ENCODE measurements around the gene GABRD.
"Not testable (repeated sequence)": the region's sequence is repeated elsewhere in the genome, so short reads cannot be mapped to it uniquely, and the experiment has no call there.

Gene GABRD

DNA sequence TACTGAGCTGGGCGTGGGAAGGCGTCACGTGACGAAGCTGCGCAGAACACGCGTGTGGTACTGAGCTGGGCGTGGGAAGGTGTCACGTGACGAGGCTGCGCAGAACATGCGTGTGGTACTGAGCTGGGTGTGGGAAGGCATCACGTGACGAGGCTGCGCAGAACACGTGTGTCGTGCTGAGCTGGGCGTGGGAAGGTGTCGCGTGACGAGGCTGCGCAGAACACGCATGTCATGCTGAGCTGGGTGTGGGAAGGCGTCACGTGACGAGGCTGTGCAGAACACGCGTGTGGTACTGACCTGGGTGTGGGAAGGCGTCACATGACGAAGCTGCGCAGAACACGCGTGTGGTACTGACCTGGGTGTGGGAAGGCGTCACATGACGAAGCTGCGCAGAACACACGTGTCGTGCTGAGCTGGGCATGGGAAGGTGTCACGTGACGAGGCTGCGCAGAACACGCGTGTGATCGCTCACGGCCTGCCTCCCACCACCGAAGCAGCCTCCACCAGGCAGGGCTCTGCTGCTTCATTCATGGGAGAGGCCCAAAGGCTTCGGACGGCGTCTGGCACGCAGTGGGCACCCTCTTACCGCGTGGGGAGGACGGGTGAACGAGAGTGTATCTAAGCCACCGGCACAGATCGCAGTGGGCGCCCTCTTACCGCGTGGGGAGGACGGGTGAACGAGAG is 39.5 kb upstream of the GABRD start:
- TF ChIP-seq, protein P1, sequence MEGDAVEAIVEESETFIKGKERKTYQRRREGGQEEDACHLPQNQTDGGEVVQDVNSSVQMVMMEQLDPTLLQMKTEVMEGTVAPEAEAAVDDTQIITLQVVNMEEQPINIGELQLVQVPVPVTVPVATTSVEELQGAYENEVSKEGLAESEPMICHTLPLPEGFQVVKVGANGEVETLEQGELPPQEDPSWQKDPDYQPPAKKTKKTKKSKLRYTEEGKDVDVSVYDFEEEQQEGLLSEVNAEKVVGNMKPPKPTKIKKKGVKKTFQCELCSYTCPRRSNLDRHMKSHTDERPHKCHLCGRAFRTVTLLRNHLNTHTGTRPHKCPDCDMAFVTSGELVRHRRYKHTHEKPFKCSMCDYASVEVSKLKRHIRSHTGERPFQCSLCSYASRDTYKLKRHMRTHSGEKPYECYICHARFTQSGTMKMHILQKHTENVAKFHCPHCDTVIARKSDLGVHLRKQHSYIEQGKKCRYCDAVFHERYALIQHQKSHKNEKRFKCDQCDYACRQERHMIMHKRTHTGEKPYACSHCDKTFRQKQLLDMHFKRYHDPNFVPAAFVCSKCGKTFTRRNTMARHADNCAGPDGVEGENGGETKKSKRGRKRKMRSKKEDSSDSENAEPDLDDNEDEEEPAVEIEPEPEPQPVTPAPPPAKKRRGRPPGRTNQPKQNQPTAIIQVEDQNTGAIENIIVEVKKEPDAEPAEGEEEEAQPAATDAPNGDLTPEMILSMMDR (IDR thresholded peaks at IDR 0.05; ENCODE audit: borderline replicate concordance, control extremely low read depth, extremely low read depth, insufficient read depth, missing control alignments): no peak
- DNase-seq (ENCODE audit: low spot score): no peak
- in situ Hi-C loops (cut with MboI; ENCODE audit: low sequenced_read_pairs, unreplicated experiment): no loop called here

DNA sequence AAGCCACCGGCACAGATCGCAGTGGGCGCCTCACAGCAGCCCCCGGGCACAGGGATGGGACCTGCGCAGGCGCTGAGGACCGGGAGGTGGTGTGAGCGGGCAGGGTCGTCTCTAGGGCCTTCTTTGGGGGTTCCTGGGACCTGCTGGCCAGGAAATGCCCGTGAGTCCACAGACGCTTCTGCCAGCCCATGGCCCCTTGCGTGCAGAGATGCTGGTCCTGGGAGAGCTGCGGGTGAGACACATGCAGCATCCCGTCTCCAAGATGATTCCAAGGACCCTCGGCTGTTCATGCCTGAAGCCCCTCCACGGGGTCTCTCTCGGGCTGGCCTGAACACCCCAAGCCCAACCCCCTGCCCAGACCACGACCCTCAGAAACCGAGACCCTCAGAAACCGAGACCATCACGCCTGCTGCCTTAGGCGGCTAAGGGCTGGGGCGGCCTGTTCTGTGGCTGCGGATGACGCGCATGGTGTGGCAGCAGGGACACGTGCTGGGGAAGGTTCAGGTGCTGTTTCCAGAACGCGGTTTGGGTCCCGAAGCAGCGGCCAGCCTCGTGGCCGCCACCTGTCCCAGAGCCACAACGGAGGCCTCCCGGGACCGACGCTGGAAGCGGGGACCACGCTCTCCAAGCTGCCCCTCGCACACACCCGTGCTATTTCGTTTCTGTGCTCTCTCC is 38.5 kb upstream of the GABRD start:
- TF ChIP-seq, protein P1 (IDR thresholded peaks at IDR 0.05; ENCODE audit: borderline replicate concordance, control extremely low read depth, extremely low read depth, insufficient read depth, missing control alignments): no peak
- no peak for DNase-seq (ENCODE audit: low spot score)
- in situ Hi-C loops (cut with MboI; ENCODE audit: low sequenced_read_pairs, unreplicated experiment): no loop called here

DNA sequence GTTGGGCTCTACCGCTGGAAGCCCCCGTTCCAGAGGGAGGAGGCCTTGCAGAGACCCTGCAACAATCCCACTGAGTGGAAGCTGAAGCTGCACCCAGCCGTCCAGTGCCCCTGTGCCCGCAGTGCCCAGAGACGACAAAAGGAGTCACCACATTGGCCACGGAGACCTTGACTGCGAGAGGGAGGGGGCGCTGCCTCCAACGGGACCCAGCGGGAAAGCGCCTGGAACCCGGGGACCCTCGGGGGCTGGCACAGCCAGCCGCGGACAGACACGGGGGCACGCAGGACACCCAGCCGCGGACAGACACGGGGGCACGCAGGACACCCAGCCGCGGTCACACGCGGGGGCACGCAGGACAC is 38.0 kb upstream of the GABRD start:
- in situ Hi-C loops (cut with MboI; ENCODE audit: low sequenced_read_pairs, unreplicated experiment): no loop called here
- DNase-seq (ENCODE audit: low spot score): no peak
- TF ChIP-seq, protein P1 (IDR thresholded peaks at IDR 0.05; ENCODE audit: borderline replicate concordance, control extremely low read depth, extremely low read depth, insufficient read depth, missing control alignments): no peak

DNA sequence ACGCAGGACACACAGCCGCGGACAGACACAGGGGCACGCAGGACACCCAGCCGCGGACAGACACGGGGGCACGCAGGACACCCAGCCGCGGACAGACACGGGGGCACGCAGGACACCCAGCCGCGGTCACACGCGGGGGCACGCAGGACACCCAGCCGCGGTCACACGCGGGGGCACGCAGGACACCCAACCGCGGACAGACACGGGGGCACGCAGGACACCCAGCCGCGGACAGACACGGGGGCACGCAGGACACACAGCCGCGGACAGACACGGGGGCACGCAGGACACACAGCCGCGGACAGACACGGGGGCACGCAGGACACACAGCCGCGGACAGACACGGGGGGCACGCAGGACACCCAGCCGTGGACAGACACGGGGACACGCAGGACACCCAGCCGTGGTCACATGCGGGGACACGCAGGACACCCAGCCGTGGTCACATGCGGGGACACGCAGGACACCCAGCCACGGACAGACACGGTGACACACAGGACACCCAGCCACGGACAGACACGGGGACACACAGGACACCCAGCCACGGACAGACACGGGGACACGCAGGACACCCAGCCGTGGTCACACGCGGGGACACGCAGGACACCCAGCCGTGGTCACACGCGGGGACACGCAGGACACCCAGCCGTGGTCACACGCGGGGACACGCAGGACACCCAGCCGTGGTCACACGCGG is 37.4 kb upstream of the GABRD start:
- DNase-seq (ENCODE audit: low spot score); in situ Hi-C loops (cut with MboI; ENCODE audit: low sequenced_read_pairs, unreplicated experiment): not testable (repeated sequence)

DNA sequence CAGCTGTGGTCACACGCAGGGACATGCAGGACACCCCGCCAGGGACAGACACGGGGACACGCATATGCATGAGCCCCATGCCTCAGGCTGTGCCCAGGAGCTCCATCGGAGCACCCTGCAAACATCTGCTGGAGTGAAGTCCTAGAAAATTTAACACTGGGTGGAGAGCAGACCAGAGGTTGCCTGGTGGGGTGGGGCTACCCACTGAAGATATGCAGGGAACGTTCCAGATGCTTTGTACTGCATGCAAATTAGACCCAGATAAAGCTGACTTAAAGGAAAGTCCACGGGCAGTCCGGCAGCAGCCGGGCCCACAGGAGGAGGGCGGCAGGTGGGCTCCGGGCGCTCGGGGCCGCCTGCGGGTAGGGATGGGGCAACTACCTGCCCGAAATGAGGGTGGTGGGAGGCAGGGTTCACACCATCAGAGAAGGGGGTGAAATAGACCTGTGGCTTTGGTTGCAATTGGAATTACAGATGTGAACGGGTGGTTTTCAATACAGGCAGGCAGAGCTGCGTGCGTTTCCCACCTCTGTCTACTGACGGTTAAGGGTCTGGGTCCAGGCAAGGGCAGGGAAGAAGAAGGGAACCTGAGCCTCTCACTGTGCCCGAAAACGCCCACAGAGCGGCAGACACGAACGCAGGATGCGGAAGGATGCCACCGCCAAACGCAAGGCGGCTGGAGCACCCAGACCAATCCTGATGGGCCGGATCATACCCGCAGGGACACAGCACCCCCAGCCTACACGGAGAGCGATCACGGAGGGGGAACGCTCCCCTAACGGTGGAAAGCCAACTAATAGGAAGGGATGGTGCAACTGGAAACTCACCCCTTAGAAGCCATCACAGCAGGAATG is 36.5 kb upstream of the GABRD start:
- DNase-seq (ENCODE audit: low spot score): no peak
- in situ Hi-C loops (cut with MboI; ENCODE audit: low sequenced_read_pairs, unreplicated experiment): no loop called here
- TF ChIP-seq, protein P1 (IDR thresholded peaks at IDR 0.05; ENCODE audit: borderline replicate concordance, control extremely low read depth, extremely low read depth, insufficient read depth, missing control alignments): no peak

DNA sequence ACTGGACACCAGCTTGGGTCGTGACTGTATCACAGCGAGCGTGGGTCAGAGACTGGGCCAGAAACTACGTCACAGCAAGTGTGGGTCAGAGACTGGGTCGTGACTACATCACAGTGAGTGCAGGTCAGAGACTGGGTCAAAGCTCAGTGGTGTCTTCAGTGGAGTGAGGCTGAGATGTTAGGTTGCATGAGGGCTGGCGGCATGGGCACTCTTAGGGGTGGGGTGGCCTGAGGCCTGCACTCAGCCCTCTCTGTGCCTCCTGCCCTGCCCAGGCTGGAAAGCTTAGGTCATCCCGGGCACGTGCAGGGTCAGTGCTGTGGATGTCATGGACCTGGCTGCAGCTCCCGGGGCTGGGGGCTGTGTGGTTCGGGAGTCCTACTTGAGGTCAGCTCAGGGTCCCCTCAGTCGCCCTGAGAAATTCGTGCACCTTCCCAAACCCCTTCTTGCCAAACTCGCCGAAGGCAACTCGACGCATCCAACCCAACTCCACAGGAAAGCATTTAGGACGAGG is 34.5 kb upstream of the GABRD start:
- TF ChIP-seq, protein P1 (IDR thresholded peaks at IDR 0.05; ENCODE audit: borderline replicate concordance, control extremely low read depth, extremely low read depth, insufficient read depth, missing control alignments): no peak
- in situ Hi-C loops (cut with MboI; ENCODE audit: low sequenced_read_pairs, unreplicated experiment): no loop called here
- no peak for DNase-seq (ENCODE audit: low spot score)
